Activated CD8-positive, alpha-beta T cell treated with anti-CD3 and anti-CD28 coated beads for 36 hours (primary cell): ENCODE results near the gene ADH1A. TPM values are rescaled to one million over a fixed set of nuclear protein-coding genes. Genes with fewer than 3 reads are reported as not detected.

Source experiments
- ATAC-seq: fragments of 200-7000 bp; cut with Tn5 transposase; one replicate; pipeline ENCODE4 v1.10.0; 2021; ENCODE audit warnings: mild to moderate bottlenecking, moderate library complexity
- CTCF ChIA-PET: fragments of 350-600 bp; sonication (Branson Sonifier 250); formaldehyde crosslinking; loops from one replicate; lab custom pipeline; 2021; ENCODE audit warnings: antibody characterized with exemption; lab: Charles Lee
- POLR2A ChIA-PET: fragments of 350-600 bp; sonication (Branson Sonifier 250); formaldehyde crosslinking; loops from one replicate; lab custom pipeline; 2021; ENCODE audit warnings: antibody characterized with exemption; lab: Charles Lee
- DNase-seq: peaks from one replicate; pipeline ENCODE4 v3.0.0-alpha.2; 2020
- H3K27ac Mint-ChIP-seq: one replicate; pipeline ENCODE4 v1.8.0; 2021; ENCODE audit warnings: mild to moderate bottlenecking, mixed read lengths
- H3K27me3 Mint-ChIP-seq: one replicate; pipeline ENCODE4 v1.8.0; 2021; ENCODE audit warnings: mixed read lengths
- H3K36me3 Mint-ChIP-seq: one replicate; pipeline ENCODE4 v1.8.0; 2021; ENCODE audit warnings: low read depth, mixed read lengths
- H3K4me1 Mint-ChIP-seq: one replicate; pipeline ENCODE4 v1.8.0; 2021; ENCODE audit warnings: low read depth, mixed read lengths
- H3K4me3 Mint-ChIP-seq: one replicate; pipeline ENCODE4 v1.8.0; 2021; ENCODE audit warnings: mild to moderate bottlenecking, moderate library complexity, mixed read lengths
- H3K9me3 Mint-ChIP-seq: one replicate; pipeline ENCODE4 v1.8.0; 2021; ENCODE audit warnings: mixed read lengths
- CTCF ChIP-seq: fragments of 200-600 bp; IDR thresholded peaks from one replicate; pipeline ENCODE4 v1.8.0; 2022; ENCODE audit warnings: antibody characterized with exemption, mild to moderate bottlenecking
- intact Hi-C: fragments of 100-400 bp; cut with micrococcal nuclease; formaldehyde crosslinking; loops from one replicate; pipeline ENCODE4 v1.10.0; 2022
- total RNA-seq, 2 experiments: library from RNA; stranded (reverse); gene quantifications; one replicate each; pipeline ENCODE4 v1.2.3, GENCODE V29; 2021

The ADH1A gene
- total RNA-seq, 2 experiments from 2014 or later = not detected

GRCh38 chr4:99317354-99317753 is 26.6 kb upstream of the ADH1A start:
- intact Hi-C loops = no loop called here
- CTCF ChIA-PET = no interaction called here
- Mint-ChIP-seq H3K27me3 (peaks cover 4% of the 10 kb centered on the region), H3K27ac (no peak overlapping the region), H3K4me1 (no peaks in the 10 kb centered on the region), H3K4me3 (no peak overlapping the region), H3K9me3 (no peaks in the 10 kb centered on the region), H3K36me3 (no peaks in the 10 kb centered on the region)
- ATAC-seq = no peak
- TF ChIP-seq CTCF = no peak
- POLR2A ChIA-PET = no interaction called here
- DNase-seq = no peak

DNA sequence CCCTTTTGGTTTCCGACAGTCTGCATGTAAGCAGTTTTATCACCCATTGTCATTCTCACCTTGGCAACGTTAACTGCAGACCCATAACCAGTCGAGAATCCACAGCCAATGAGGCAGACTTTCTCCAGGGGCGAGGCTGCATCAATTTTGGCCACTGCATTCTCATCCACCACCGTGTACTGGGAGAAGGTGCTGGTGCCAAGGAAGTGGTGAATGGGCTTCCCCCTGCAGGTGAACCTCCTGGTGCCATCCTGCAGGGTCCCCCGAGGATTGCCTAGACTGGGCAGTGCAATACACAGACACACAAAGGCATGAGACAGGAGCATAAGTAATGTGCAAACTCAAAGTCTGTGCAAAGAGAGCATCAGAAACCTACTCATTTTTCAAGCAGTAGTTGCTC is 25.1 kb upstream of the ADH1A start:
- Mint-ChIP-seq H3K4me3 (no peak overlapping the region), H3K27me3 (peaks cover 4% of the 10 kb centered on the region), H3K36me3 (no peaks in the 10 kb centered on the region), H3K4me1 (no peaks in the 10 kb centered on the region), H3K9me3 (no peaks in the 10 kb centered on the region), H3K27ac (no peak overlapping the region)
- ATAC-seq (no peak), DNase-seq (no peak)
- ChIA-PET CTCF (no interaction called here), POLR2A (no interaction called here)
- no peak for TF ChIP-seq CTCF
- intact Hi-C loops = no loop called here

- no peak for TF ChIP-seq CTCF
- H3K4me1 Mint-ChIP-seq = no peaks in the 10 kb centered on the region
- POLR2A ChIA-PET = no interaction called here
- no peak overlapping the region for H3K4me3 Mint-ChIP-seq
- intact Hi-C loops = no loop called here
- ATAC-seq = no peak
- no peaks in the 10 kb centered on the region for H3K27me3 Mint-ChIP-seq
- no peak overlapping the region for H3K27ac Mint-ChIP-seq
- H3K36me3 Mint-ChIP-seq = no peaks in the 10 kb centered on the region
- no peak for DNase-seq
- H3K9me3 Mint-ChIP-seq = no peaks in the 10 kb centered on the region
- CTCF ChIA-PET = no interaction called here
These were observed 23.4 kb upstream of the ADH1A start for GRCh38 chr4:99314211-99314610.

GRCh38 chr4:99310389-99310788 is 19.6 kb upstream of the ADH1A start:
- H3K4me3 Mint-ChIP-seq = no peak overlapping the region
- ATAC-seq = no peak
- no peak for DNase-seq
- H3K27ac Mint-ChIP-seq = no peak overlapping the region
- ChIA-PET POLR2A (no interaction called here), CTCF (no interaction called here)
- TF ChIP-seq CTCF = no peak
- no peaks in the 10 kb centered on the region for H3K4me1 Mint-ChIP-seq
- intact Hi-C loops = no loop called here
- no peaks in the 10 kb centered on the region for H3K36me3 Mint-ChIP-seq
- peaks cover 11% of the 10 kb centered on the region for H3K27me3 Mint-ChIP-seq
- H3K9me3 Mint-ChIP-seq = no peaks in the 10 kb centered on the region

DNA sequence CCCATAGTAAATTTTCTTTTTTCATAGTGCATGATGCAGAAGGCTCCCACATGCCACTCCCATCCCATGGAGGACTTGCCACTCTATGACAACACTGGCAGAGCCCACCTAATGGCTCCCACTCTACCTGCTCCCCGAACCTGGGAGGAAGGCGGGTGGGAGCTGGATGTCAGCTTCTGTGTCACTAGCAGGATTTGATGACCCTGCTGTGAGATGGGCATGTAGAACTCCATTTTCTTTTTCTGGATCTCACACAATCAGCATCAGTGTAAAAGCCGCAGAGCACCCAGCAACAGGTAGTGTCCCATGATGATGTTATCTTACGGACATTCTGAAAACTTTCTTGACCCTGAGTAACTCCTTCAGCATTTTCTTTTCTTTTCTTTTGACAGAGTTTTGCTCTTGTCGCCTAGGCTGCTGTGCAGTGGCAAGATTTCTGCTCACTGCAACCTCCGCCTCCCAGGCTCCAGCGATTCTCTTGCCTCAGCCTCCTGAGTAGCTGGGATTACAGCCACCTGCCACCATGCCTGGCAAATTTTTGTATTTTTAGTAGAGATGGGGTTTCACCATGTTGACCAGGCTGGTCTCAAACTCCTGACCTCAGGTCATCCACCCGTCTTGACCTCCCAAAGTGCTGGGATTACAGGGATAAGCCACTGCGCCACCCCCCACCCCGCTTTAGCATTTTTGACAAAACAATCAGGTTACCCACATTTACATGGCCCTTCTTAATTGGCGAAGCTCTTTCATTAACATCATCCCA is 15.0 kb upstream of the ADH1A start:
- H3K4me3 Mint-ChIP-seq = no peak overlapping the region
- CTCF ChIA-PET = no interaction called here
- intact Hi-C loops = no loop called here
- TF ChIP-seq CTCF = no peak
- ATAC-seq = no peak
- H3K36me3 Mint-ChIP-seq = no peaks in the 10 kb centered on the region
- no peaks in the 10 kb centered on the region for H3K4me1 Mint-ChIP-seq
- H3K9me3 Mint-ChIP-seq = peaks cover 3% of the 10 kb centered on the region
- H3K27ac Mint-ChIP-seq = no peak overlapping the region
- peaks cover 11% of the 10 kb centered on the region for H3K27me3 Mint-ChIP-seq
- POLR2A ChIA-PET = no interaction called here
- DNase-seq = no peak
